HL-60 (cell line): ENCODE measurements around the gene NTRK2.

Experiments
- DNase-seq, 2 experiments: peaks; one replicate each; pipeline ENCODE4 v3.0.0-alpha.2; 2010 to 2020; ENCODE audit warnings: low read depth in 1 of 2, low spot score in 1 of 2
- H3K27ac ChIP-seq: fragments of 250-450 bp; sonication (Bioruptor Pico); replicated peaks from 2 replicates; pipeline ENCODE4 v1.5.1; 2020; ENCODE audit warnings: mild to moderate bottlenecking, moderate library complexity
- H3K27me3 ChIP-seq: fragments of 250-450 bp; sonication (Bioruptor Pico); 2 replicates; pipeline ENCODE4 v1.5.1; 2021; ENCODE audit warnings: mild to moderate bottlenecking, moderate library complexity; ENCODE audit not compliant: insufficient read depth, poor library complexity, severe bottlenecking
- H3K4me3 ChIP-seq: replicated peaks from 2 replicates; pipeline ENCODE4 v1.5.1; 2011; ENCODE audit warnings: mild to moderate bottlenecking, control low read depth, low read length; ENCODE audit not compliant: insufficient read depth
- CTCF ChIP-seq: IDR thresholded peaks from one replicate; pipeline ENCODE4 v1.5.1; 2011; ENCODE audit warnings: low read length, control low read depth, inconsistent platforms; ENCODE audit not compliant: insufficient read depth
- GABPA ChIP-seq: IDR thresholded peaks from 2 replicates; pipeline ENCODE4 v1.6.1; 2012; ENCODE audit warnings: low read depth
- POLR2AphosphoS5 ChIP-seq: IDR thresholded peaks from 2 replicates; pipeline ENCODE4 v1.6.1; 2012; ENCODE audit warnings: low read depth
- REST ChIP-seq: IDR thresholded peaks from 2 replicates; pipeline ENCODE4 v1.6.1; 2012; ENCODE audit warnings: low read depth; ENCODE audit not compliant: insufficient replicate concordance
- SPI1 ChIP-seq: IDR thresholded peaks from 2 replicates; pipeline ENCODE4 v1.6.1; 2012; ENCODE audit warnings: low read depth, mild to moderate bottlenecking, borderline replicate concordance

NTRK2 gene

GRCh38 chr9:84862810-84863287 is 193.3 kb downstream of the NTRK2 start:
- no peak for DNase-seq
- no peak overlapping the region for H3K27ac ChIP-seq

GRCh38 chr9:84863372-84863771 is 193.8 kb downstream of the NTRK2 start:
- Histone ChIP-seq H3K27ac (no peak overlapping the region), H3K4me3 (no peak overlapping the region), H3K27me3 (no peaks in the 10 kb centered on the region)
- DNase-seq = no peak
- TF ChIP-seq REST = no peak
- no peak for TF ChIP-seq CTCF
- no peak for TF ChIP-seq POLR2AphosphoS5
- no peak for TF ChIP-seq SPI1
- no peak for TF ChIP-seq GABPA

More at GRCh38 chr9:84862810-84863287, 193.3 kb downstream of the NTRK2 start:
- TF ChIP-seq GABPA (no peak), CTCF (no peak), SPI1 (no peak), POLR2AphosphoS5 (no peak), REST (no peak)
- no peaks in the 10 kb centered on the region for H3K27me3 ChIP-seq
- H3K4me3 ChIP-seq = no peak overlapping the region

GRCh38 chr9:84866396-84867175 is 197.1 kb downstream of the NTRK2 start:
- TF ChIP-seq SPI1 (no peak), REST (no peak), CTCF (no peak)
- DNase-seq = no peak
- H3K27ac ChIP-seq = no peak overlapping the region
- no peaks in the 10 kb centered on the region for H3K27me3 ChIP-seq
- H3K4me3 ChIP-seq = no peak overlapping the region
